Fibroblast of the aortic adventitia (primary cell): ENCODE measurements around the gene TNFSF11. TPM values are rescaled to one million over a fixed set of nuclear protein-coding genes. Genes with fewer than 3 reads are reported as not detected.
A peak's percentile ranks its signal among the peaks of the same experiment; 100 is the strongest.

Experiments used
- DNase-seq: peaks from one replicate; pipeline ENCODE4 v3.0.0-alpha.2; 2010; ENCODE audit warnings: low read depth
- H3K4me3 ChIP-seq: 2 replicates; pipeline ENCODE4 v1.5.1; 2011; ENCODE audit warnings: low read depth, mild to moderate bottlenecking, control low read depth, low read length, moderate library complexity
- total RNA-seq: library from RNA; depleted of rRNA; stranded (reverse); fragments of >200 nt; gene quantifications from 2 replicates; pipeline ENCODE4 v1.2.3, GENCODE V29; 2012; ENCODE audit warnings: low replicate concordance
- TF ChIP-seq, protein P1 (sequence below): IDR thresholded peaks from 2 replicates; pipeline ENCODE4 v1.5.1; 2011; ENCODE audit warnings: mild to moderate bottlenecking, low read length, control low read depth, inconsistent platforms; ENCODE audit not compliant: insufficient read depth

Gene TNFSF11
- total RNA-seq, 1 donor: 5.2 TPM

DNA sequence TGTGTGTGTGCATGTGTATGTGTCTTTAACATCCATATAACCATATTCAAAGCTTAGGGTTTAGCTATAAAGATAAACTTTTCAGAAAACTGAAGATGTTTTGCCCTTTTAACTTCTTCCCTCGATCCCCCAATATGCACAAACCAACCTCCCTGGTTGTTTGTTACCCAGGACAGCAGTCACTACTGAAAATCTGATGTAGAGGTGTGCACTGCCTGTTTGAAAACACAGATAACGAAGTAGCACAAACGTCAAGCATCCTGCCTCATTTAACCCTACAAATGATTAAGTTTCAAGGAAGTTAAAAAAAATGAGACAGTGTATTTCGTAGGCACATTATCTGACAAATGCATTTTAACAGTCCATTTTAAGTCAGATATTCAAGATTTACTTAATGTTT, 3.6 kb downstream of the TNFSF11 start:
- DNase-seq: no peak
- H3K4me3 ChIP-seq: no peak overlapping the region
- TF ChIP-seq, protein P1, sequence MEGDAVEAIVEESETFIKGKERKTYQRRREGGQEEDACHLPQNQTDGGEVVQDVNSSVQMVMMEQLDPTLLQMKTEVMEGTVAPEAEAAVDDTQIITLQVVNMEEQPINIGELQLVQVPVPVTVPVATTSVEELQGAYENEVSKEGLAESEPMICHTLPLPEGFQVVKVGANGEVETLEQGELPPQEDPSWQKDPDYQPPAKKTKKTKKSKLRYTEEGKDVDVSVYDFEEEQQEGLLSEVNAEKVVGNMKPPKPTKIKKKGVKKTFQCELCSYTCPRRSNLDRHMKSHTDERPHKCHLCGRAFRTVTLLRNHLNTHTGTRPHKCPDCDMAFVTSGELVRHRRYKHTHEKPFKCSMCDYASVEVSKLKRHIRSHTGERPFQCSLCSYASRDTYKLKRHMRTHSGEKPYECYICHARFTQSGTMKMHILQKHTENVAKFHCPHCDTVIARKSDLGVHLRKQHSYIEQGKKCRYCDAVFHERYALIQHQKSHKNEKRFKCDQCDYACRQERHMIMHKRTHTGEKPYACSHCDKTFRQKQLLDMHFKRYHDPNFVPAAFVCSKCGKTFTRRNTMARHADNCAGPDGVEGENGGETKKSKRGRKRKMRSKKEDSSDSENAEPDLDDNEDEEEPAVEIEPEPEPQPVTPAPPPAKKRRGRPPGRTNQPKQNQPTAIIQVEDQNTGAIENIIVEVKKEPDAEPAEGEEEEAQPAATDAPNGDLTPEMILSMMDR: no peak

DNA sequence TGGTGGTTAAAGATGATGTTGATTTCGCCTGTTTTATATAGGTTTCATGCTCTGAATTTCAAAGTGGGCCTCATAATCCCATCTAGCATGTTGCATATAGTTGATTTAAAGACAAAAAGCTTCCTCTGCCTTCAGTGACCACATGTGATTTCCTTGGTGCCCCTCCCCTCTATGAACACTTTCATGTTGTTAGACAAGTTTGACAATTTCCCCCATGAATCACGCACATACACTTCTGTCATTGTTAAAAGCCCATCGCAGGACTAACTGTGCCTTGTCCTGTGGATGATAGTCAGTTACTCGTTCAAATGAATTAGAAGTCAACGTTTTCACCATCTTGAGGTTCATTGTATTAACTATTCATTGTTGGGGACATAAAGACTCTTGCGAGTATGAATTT, 6.7 kb downstream of the TNFSF11 start:
- H3K4me3 ChIP-seq: no peak overlapping the region
- TF ChIP-seq, protein P1: no peak
- no peak for DNase-seq

DNA sequence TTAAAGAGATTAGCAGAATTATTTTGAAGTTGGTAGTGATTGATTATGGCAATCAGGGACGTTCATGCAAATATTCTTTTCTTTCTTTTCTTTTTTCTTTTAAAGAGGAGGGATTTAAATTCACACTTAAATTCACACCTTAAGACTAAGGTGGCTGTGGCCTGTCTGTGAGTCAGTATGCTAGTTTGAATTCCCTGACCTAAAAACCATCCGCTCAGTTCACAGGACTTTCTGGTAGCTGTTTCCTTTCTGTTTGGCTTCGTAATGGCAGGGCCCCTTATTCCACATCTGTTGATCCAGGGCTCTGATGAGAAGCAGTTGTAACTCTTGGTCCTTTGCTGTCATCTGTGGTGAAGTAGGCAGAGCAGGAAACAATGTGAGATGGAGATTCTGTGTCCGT, 7.5 kb downstream of the TNFSF11 start:
- TF ChIP-seq, protein P1: no peak
- DNase-seq: no peak
- no peak overlapping the region for H3K4me3 ChIP-seq

DNA sequence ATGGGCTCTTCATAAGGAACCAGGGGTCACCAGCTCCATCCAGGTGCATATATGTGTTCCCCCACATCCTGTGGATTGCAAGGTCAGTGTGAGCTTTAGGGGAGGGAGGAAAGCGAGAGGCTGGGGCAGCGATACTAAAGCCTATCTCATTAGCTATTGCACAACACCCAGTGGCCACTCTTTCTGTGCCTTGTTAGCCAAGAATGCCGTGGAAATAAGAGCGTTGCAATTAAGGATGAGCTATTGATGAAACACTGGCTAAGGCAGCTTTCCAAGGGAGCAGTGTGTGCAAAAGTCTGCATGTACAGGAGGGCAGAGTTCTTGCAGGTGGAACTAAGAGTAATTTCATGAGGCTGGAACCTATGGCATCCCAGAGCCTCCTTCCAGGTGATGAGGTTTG, 17.6 kb downstream of the TNFSF11 start:
- H3K4me3 ChIP-seq: no peak overlapping the region
- TF ChIP-seq, protein P1: no peak
- DNase-seq: no peak

DNA sequence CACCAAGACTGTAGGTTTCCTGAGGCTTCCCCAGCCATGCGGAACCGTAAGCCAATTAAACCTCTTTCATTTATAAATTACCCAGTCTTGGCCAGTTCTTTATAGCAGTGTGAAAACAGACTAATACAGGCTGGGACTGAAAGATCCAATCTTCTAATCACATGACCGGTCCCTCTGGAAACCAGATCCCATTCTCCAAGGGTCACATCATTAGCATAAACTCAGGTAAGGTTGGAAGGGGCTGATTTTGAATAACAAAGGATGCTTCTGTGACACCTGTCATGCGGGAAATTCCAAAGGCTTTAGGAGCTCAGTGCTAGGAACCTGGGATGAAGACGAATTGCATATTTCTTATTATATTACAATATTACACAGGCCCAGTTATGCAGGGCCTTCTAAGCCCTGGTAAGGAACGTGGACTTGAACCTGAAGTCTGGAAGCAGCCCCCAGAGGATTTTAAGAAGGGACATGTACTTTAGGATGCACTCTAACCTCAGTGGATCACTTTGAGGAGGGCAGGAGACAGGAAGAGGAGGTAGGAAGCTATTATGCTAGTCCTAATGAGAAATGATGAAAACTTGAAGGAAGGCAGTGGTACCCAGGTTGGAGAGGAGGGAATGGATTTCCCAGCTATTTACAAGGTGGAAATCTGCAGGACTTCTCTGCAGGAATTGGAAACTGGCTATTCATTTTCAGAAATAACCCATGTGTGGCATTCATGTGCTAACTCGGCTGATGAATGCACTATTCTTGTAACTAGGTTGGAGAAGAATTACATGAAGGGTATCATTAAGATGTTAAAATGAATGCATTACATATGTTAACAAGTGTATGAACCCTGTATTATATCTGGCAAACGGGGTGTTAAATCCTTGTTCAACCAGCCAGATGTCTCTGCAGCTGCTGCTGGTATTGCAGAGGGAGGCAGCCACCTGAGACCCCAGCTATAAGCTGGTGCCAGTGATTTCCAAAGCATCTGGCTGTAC, 19.3 kb downstream of the TNFSF11 start:
- TF ChIP-seq, protein P1: no peak
- DNase-seq: no peak
- no peak overlapping the region for H3K4me3 ChIP-seq

DNA sequence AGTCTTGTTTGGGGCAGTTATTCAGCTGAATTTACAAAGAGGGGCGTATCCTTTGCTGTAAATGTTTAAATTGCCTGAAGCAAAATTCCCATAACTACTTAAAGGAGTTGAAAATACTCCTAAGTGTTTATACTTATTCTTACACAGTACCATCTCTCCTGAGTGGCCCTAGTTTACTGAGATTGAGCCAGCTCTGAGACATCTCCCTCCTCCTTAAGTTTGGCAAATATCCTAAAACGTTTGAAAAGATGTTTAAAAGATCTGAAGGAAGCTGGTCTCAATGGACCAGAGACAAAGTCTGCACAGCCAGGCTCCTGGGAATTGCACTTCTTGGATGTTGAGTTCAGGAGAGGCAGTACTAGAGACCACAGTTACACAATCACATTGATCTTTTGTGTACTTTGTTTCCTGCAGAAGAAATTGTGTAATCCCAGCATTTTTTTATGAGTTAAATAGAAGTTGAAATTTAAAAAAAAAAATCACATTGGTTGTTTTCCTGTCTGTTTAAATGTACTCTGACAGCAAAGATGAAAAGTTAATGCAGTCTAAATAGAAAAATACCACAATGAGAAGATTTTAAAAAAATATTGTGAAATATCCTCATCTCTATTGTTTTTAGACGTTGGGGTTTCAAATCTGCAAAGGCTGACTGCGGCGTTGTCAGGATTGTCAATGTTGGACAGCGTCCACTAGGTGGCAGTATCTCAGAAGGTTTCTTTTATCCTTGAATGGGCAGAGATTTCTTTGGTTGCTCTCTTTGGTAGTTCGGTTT, 20.7 kb downstream of the TNFSF11 start:
- TF ChIP-seq, protein P1: peak; percentile 72
- DNase-seq: peak; percentile 91
- H3K4me3 ChIP-seq: no peak overlapping the region
